GM12874 (cell line): ENCODE results near the gene KMT5B.

Experiments used
- CTCF ChIP-seq: IDR thresholded peaks from 2 replicates; pipeline ENCODE4 v1.5.1; 2011; ENCODE audit warnings: low read depth, mild to moderate bottlenecking, control low read depth, low read length, moderate library complexity; ENCODE audit not compliant: insufficient read depth

KMT5B gene

GRCh38 chr11:68142441-68143309 is 70.4 kb downstream of the KMT5B start:
- TF ChIP-seq CTCF = no peak

GRCh38 chr11:68142028-68142412 is 71.1 kb downstream of the KMT5B start:
- TF ChIP-seq CTCF = no peak

- TF ChIP-seq CTCF = no peak
Observed at GRCh38 chr11:68141246-68142027, 71.7 kb downstream of the KMT5B start.

GRCh38 chr11:68140496-68141245 is 72.4 kb downstream of the KMT5B start:
- no peak for TF ChIP-seq CTCF

GRCh38 chr11:68138237-68138636 is 74.9 kb downstream of the KMT5B start:
- no peak for TF ChIP-seq CTCF

- TF ChIP-seq CTCF = no peak
Observed at GRCh38 chr11:68137833-68138232, 75.3 kb downstream of the KMT5B start.

GRCh38 chr11:68136866-68137265 is 76.2 kb downstream of the KMT5B start:
- TF ChIP-seq CTCF = no peak
